HG02623 (cell line): ENCODE data around the gene TRIM42.

Experiments
- ATAC-seq: cut with Tn5 transposase; IDR thresholded peaks from one replicate; pipeline ENCODE4 v1.9.1; 2021; ENCODE audit warnings: moderate library complexity; ENCODE audit not compliant: unreplicated experiment

The TRIM42 gene

GRCh38 chr3:140709751-140710150 is 31.9 kb downstream of the TRIM42 start:
- no peak for ATAC-seq

GRCh38 chr3:140710711-140711389 is 33.0 kb downstream of the TRIM42 start:
- ATAC-seq: no peak

- no peak for ATAC-seq
These were observed 33.6 kb downstream of the TRIM42 start for GRCh38 chr3:140711390-140712035.

GRCh38 chr3:140712301-140712700 is 34.4 kb downstream of the TRIM42 start:
- ATAC-seq: no peak

GRCh38 chr3:140715035-140715434 is 37.2 kb downstream of the TRIM42 start:
- ATAC-seq: no peak

- no peak for ATAC-seq
These were observed 40.1 kb downstream of the TRIM42 start for GRCh38 chr3:140717921-140718320.

- ATAC-seq: no peak
These were observed 42.2 kb downstream of the TRIM42 start for GRCh38 chr3:140719841-140720614.

- ATAC-seq: no peak
These were observed 45.7 kb downstream of the TRIM42 start for GRCh38 chr3:140723576-140723975.

GRCh38 chr3:140724856-140725812 is 47.3 kb downstream of the TRIM42 start:
- ATAC-seq: peak; percentile 73

- no peak for ATAC-seq
These were observed 48.2 kb downstream of the TRIM42 start for GRCh38 chr3:140726066-140726465.

GRCh38 chr3:140727886-140728285 is 50.0 kb downstream of the TRIM42 start:
- no peak for ATAC-seq

- peak; percentile 93 for ATAC-seq
These were observed 53.7 kb downstream of the TRIM42 start for GRCh38 chr3:140731440-140732119.

- ATAC-seq: no peak
These were observed 55.8 kb downstream of the TRIM42 start for GRCh38 chr3:140733623-140734022.

- no peak for ATAC-seq
These were observed 59.1 kb downstream of the TRIM42 start for GRCh38 chr3:140736863-140737460.

GRCh38 chr3:140742116-140742515 is 64.3 kb downstream of the TRIM42 start:
- no peak for ATAC-seq

- ATAC-seq: no peak
These were observed 70.3 kb downstream of the TRIM42 start for GRCh38 chr3:140748171-140748570.

GRCh38 chr3:140748903-140749302 is 71.0 kb downstream of the TRIM42 start:
- ATAC-seq: no peak
